C4-2B (cell line): ENCODE measurements around the gene LAMA2.

Source experiments
- H3K27ac ChIP-seq: fragments of 450-650 bp; 2 replicates; pipeline ENCODE4 v1.5.1; 2017
- ZFX ChIP-seq: fragments of 450-650 bp; IDR thresholded peaks from 2 replicates; pipeline ENCODE4 v1.6.1; 2017
- TF ChIP-seq, protein P1 (sequence below): fragments of 450-650 bp; conservative IDR thresholded peaks from 2 replicates; pipeline ENCODE4 v1.5.1; 2017; ENCODE audit warnings: mild to moderate bottlenecking

Gene LAMA2

DNA sequence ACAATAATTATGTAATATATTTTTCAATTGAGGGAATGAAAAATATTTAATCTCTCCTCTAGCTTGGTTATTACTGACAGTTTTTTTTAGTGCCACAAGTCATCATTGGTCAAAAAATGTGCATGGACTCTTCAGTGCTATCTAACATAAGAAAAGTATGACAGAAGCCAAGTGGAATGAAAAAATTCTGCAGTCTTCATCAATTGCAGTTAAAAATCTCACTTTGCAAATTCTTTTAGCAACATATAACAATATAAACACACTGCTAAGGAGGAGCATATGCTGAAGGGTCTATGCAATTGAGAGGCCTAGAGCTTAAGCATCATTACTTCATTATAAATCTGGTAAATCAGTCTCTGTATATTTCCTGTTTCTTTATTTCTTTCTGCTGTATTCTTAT lies 652.0 kb downstream of the LAMA2 start:
- no peak overlapping the region for H3K27ac ChIP-seq
- no peak for TF ChIP-seq ZFX
- TF ChIP-seq, protein P1, sequence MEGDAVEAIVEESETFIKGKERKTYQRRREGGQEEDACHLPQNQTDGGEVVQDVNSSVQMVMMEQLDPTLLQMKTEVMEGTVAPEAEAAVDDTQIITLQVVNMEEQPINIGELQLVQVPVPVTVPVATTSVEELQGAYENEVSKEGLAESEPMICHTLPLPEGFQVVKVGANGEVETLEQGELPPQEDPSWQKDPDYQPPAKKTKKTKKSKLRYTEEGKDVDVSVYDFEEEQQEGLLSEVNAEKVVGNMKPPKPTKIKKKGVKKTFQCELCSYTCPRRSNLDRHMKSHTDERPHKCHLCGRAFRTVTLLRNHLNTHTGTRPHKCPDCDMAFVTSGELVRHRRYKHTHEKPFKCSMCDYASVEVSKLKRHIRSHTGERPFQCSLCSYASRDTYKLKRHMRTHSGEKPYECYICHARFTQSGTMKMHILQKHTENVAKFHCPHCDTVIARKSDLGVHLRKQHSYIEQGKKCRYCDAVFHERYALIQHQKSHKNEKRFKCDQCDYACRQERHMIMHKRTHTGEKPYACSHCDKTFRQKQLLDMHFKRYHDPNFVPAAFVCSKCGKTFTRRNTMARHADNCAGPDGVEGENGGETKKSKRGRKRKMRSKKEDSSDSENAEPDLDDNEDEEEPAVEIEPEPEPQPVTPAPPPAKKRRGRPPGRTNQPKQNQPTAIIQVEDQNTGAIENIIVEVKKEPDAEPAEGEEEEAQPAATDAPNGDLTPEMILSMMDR = no peak

DNA sequence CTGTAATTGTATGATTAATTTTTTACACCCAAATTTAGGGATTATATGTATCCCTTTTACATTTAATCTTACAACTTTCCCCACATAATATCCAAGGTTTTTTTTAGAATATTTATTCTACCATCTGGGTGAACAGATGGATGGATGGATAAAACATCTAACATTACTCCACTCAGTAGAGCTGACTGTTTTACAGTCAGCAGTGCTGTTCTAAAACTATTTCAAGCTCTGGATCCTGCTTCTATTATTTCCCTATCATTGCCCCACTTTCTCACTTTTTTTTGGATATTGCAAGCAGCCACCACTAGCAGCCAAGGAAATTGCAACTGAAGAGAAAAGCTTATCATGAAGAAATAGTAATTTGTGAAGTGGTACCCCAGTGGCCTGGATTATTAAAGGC lies 653.3 kb downstream of the LAMA2 start:
- TF ChIP-seq, protein P1 = no peak
- no peak for TF ChIP-seq ZFX

DNA sequence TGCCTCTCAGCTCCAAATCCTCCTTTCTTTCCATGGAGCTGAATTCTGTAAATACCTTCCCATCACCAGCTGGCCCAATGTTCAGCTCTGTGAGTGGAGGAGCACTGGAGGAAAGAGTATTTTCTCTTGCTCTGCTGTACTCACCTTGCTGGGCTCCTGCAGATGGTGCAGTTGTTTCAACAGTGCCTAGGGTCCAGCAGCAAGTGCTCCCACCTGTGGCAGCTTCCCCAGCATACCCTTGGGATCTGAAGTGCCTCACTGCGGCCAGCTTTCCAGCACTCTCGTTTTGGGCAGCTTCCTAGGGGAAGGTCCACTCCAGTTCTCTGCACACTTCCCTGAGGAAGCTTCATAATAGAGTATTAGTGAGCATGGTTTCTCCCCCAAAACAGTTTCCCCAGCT lies 656.1 kb downstream of the LAMA2 start:
- no peak overlapping the region for H3K27ac ChIP-seq
- no peak for TF ChIP-seq ZFX
- TF ChIP-seq, protein P1 = no peak

More for the DNA sequence above, 653.3 kb downstream of the LAMA2 start:
- no peak overlapping the region for H3K27ac ChIP-seq

DNA sequence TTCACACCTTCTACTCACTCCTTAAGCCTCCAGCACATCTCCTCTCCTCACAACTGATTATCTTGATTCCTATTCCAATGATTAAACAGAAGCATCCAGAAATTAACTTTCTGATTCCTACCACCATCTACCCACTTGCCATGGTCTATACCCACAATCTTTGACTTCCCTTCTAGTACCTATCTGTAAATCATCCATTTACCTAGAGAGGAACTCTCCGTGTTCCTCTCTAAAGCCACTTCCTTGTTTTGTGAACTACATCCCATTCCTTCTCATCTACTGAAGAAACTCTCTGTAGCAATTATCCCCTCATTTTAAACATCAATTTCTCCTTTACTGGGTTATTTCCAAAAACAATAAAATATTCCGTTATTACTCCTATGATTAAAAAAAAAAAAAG lies 659.8 kb downstream of the LAMA2 start:
- TF ChIP-seq ZFX = no peak
- TF ChIP-seq, protein P1 = no peak
- no peak overlapping the region for H3K27ac ChIP-seq

DNA sequence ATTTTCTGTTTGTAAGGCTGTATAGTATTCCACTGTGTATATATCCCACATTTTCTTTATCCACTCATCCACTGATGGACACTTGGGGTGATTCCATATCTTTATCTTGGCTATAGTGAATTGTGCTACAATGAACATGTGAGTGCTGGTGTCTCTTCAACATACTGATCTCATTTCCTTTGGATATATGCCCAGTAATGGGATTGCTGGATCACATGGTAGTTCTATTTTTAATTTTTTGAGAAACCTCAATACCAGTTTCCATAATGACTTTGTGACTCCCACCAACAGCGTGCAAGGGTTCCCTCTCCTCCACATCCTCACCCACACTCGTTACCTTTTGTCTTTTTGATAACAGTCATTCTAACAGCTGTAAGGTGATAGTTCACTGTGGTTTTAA lies 661.0 kb downstream of the LAMA2 start:
- TF ChIP-seq ZFX = no peak
- TF ChIP-seq, protein P1 = no peak
- H3K27ac ChIP-seq = no peak overlapping the region

DNA sequence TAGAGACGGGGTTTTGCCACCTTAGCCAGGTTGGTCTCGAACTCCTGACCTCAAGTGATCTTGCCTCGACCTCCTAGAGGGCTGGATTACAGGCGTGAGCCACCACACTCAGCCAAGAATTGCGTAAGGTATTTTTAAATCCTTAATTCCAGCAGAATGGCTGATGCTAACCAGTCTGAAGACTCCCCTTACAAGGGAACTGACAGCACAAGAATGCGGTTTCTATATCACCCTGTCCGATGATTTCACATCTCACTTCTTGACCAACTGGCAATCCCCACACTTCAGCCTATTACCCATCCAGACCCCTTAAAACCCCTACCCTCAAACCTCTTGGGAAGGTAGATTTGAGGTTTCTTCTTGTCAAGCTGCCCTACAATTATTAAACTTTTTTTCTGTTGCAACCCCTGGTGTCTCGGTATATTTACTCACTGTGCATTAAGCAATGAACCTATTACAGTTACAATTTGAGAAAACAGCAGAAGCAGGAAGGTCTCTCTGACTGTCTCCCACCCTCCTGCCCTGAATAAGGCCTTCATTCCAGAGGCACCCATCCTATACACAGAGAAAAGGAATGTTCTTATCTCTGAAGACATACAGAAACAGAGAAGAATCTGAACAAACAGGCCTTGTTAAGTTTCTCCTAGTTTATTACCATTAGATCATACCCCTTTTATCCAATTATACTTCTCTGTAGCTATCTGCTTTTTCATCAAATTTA lies 662.1 kb downstream of the LAMA2 start:
- H3K27ac ChIP-seq = no peak overlapping the region
- TF ChIP-seq, protein P1 = no peak
- no peak for TF ChIP-seq ZFX

DNA sequence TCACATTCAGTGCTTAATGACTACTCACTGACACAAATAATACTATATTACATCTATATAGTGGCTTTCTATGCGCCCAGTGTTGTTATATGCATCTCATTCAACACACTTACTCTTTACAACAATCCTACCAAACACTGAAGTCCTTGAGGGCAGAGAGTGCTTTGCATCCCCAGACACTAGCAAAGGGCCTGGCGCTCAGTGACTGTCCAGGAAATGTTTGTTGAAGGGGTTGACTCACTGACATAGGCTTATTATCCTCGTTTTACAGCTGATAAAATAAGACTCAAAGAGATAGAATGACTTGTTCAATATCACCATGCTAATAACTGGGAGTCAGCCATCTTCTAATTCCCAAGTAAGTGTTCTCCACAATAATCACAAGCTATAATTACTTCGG lies 663.8 kb downstream of the LAMA2 start:
- H3K27ac ChIP-seq = no peak overlapping the region
- TF ChIP-seq ZFX = no peak
- TF ChIP-seq, protein P1 = no peak
